ENCODE measurements around the gene TIGD7. TPM values are rescaled to one million over a fixed set of nuclear protein-coding genes. Genes with fewer than 3 reads are reported as not detected.

TIGD7 gene
- total RNA-seq, 1 experiment from 2014 or later, result 4.2 TPM

DNA sequence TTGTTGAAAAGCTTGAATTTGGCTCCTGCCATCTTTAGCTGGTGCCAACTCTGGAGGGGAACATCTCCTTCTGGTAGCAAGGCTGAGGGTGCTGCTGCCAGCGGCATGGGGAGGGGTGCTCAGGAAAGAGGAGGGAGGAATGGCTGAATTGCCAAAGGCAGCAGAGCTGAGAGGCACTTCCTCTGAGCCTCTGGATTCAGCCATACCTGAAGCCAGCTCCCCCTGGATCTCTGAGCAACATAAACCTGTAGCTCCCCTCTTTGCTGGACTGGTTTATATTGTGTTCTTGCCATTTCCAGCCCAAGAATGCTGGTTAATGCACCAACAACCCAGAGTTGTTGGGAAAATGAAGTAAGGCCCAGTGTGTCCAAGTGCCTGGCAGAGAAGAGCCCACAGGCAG is 56.2 kb downstream of the TIGD7 start:
- no peak overlapping the region for H3K18ac ChIP-seq (ENCODE audit: insufficient read length, low read depth, low read length)
- H2AFZ ChIP-seq (ENCODE audit: low read length), result no peak overlapping the region
- no peak overlapping the region for H3K56ac ChIP-seq (ENCODE audit: insufficient read length, low read depth, low read length)
- H4K8ac ChIP-seq (replicated peaks; ENCODE audit: insufficient read length, low read depth, low read length), result no peak overlapping the region
- Mint-ChIP-seq H3K36me3 (ENCODE audit: insufficient read depth in 1 of 3, low read depth in 3 of 3) (peaks cover 0 to 4% (median 0%) of the 10 kb centered on the region in 3 experiments; a peak in 3 of 7 replicates), H3K9me3 (peaks cover 65 to 78% of the 10 kb centered on the region in 2 experiments), H3K4me3 (no peak overlapping the region), H3K4me1 (no peaks in the 10 kb centered on the region), H3K27ac (no peak overlapping the region), H3K27me3 (ENCODE audit: low read depth) (peaks cover 13% of the 10 kb centered on the region)
- no peak overlapping the region for H2BK12ac ChIP-seq (ENCODE audit: insufficient read length, low read depth, low read length)
- TF ChIP-seq, protein P1, sequence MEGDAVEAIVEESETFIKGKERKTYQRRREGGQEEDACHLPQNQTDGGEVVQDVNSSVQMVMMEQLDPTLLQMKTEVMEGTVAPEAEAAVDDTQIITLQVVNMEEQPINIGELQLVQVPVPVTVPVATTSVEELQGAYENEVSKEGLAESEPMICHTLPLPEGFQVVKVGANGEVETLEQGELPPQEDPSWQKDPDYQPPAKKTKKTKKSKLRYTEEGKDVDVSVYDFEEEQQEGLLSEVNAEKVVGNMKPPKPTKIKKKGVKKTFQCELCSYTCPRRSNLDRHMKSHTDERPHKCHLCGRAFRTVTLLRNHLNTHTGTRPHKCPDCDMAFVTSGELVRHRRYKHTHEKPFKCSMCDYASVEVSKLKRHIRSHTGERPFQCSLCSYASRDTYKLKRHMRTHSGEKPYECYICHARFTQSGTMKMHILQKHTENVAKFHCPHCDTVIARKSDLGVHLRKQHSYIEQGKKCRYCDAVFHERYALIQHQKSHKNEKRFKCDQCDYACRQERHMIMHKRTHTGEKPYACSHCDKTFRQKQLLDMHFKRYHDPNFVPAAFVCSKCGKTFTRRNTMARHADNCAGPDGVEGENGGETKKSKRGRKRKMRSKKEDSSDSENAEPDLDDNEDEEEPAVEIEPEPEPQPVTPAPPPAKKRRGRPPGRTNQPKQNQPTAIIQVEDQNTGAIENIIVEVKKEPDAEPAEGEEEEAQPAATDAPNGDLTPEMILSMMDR (conservative IDR thresholded peaks at IDR 0.05), result no peak
- no peaks in the 10 kb centered on the region for H3K4me1 ChIP-seq (ENCODE audit: insufficient read depth, low read length)
- H4K5ac ChIP-seq (ENCODE audit: insufficient read length, low read depth, low read length), result no peak overlapping the region
- H3K4ac ChIP-seq (ENCODE audit: low read depth, low read length), result no peak overlapping the region
- H3K4me2 ChIP-seq (ENCODE audit: insufficient read depth, insufficient read length, low read length), result no peak overlapping the region
- no peak overlapping the region for H2AK5ac ChIP-seq (ENCODE audit: insufficient read length, low read length)
- no peak overlapping the region for H2BK120ac ChIP-seq (ENCODE audit: low read depth, low read length, poor library complexity, severe bottlenecking)
- H3K9ac ChIP-seq (ENCODE audit: extremely low read depth, insufficient read length, low read length), result no peak overlapping the region
- no peak overlapping the region for H3T11ph ChIP-seq (ENCODE audit: low read length)
- DNase-seq, result no peak
- no peak overlapping the region for H3K27ac ChIP-seq (ENCODE audit: insufficient read length, low read depth, low read length)
- H3K27me3 ChIP-seq (ENCODE audit: insufficient read depth, low read length), result no peaks in the 10 kb centered on the region
- no peaks in the 10 kb centered on the region for H4K20me1 ChIP-seq (ENCODE audit: control insufficient read depth, insufficient read depth, insufficient read length)
- H2BK5ac ChIP-seq (ENCODE audit: insufficient read length, low read length), result no peak overlapping the region
- no peaks in the 10 kb centered on the region for H3K23me2 ChIP-seq (ENCODE audit: insufficient read length, low read depth, low read length, poor library complexity, severe bottlenecking)
- no peaks in the 10 kb centered on the region for H3K79me1 ChIP-seq (ENCODE audit: insufficient read depth, low read depth, low read length, poor library complexity, severe bottlenecking)
- no peaks in the 10 kb centered on the region for H3K79me2 ChIP-seq (ENCODE audit: insufficient read depth, low read length)
- no peak overlapping the region for H4K91ac ChIP-seq (ENCODE audit: insufficient read length, low read depth, low read length)
- no peak overlapping the region for H2BK15ac ChIP-seq (ENCODE audit: low read depth, low read length)
- H2BK20ac ChIP-seq (ENCODE audit: low read depth, low read length, poor library complexity, severe bottlenecking), result no peak overlapping the region
- no CpG with 5 or more reads among the region's 1 CpG for WGBS (ENCODE audit: extremely low coverage, insufficient read length, low lambda C conversion rate)
- no peak overlapping the region for H3K23ac ChIP-seq (ENCODE audit: insufficient read length, low read depth, low read length)
- no peaks in the 10 kb centered on the region for H3K9me3 ChIP-seq (ENCODE audit: control insufficient read depth, low read depth, low read length)
- H3K14ac ChIP-seq (ENCODE audit: insufficient read depth, low read length), result no peak overlapping the region

Other genes starting within 250 kb of the TIGD7 start
- gene IL32, start 239.8 kb downstream of the TIGD7 start, total RNA-seq (2021), result 2.0 and 2.6 TPM in 2 replicates
- 207 and 212 TPM in 2 replicates for gene ZSCAN10, start 206.1 kb downstream of the TIGD7 start, total RNA-seq (2021)
- gene ZNF205, start 192.8 kb downstream of the TIGD7 start, total RNA-seq (2021), result 16.8 and 18.8 TPM in 2 replicates
- 6.2 and 6.4 TPM in 2 replicates for gene ZNF213, start 170.4 kb downstream of the TIGD7 start, total RNA-seq (2021)
- gene OR1F1, start 117.2 kb downstream of the TIGD7 start, total RNA-seq (2021), result not detected in 2 replicates
- 14.8 and 14.9 TPM in 2 replicates for gene ZNF200, start 70.3 kb downstream of the TIGD7 start, total RNA-seq (2021)
- gene MEFV, start 48.8 kb downstream of the TIGD7 start, total RNA-seq (2021), result not detected in 2 replicates
- gene ZNF263, start 21.9 kb downstream of the TIGD7 start, total RNA-seq (2021), result 35.7 and 36.3 TPM in 2 replicates
- 37.9 and 42.4 TPM in 2 replicates for gene ZNF75A, start 67 bp upstream of the TIGD7 start, total RNA-seq (2021)
- not detected in 2 replicates for gene OR2C1, start 50.5 kb upstream of the TIGD7 start, total RNA-seq (2021)
- 18.0 and 20.0 TPM in 2 replicates for gene ZSCAN32, start 95.6 kb upstream of the TIGD7 start, total RNA-seq (2021)
- gene ZNF174, start 95.8 kb upstream of the TIGD7 start, total RNA-seq (2021), result 10.8 and 11.1 TPM in 2 replicates
- gene ZNF597, start 138.1 kb upstream of the TIGD7 start, total RNA-seq (2021), result 3.4 and 3.5 TPM in 2 replicates
- gene NAA60, start 138.2 kb upstream of the TIGD7 start, total RNA-seq (2021), result 49.3 and 50.4 TPM in 2 replicates
- gene C16orf90, start 190.1 kb upstream of the TIGD7 start, total RNA-seq (2021), result not detected in 2 replicates
- 10.6 and 13.4 TPM in 2 replicates for gene CLUAP1, start 195.6 kb upstream of the TIGD7 start, total RNA-seq (2021)

Data from H9 (cell line).